NB4 (cell line): ENCODE data around the gene CNTN4.

ENCODE experiments used
- CTCF ChIP-seq: IDR thresholded peaks from one replicate; pipeline ENCODE4 v1.5.1; 2012; ENCODE audit warnings: low read depth, low read length
- MAX ChIP-seq: IDR thresholded peaks from 2 replicates; pipeline ENCODE4 v1.6.1; 2011; ENCODE audit warnings: low read depth, low read length
- POLR2A ChIP-seq: IDR thresholded peaks from 2 replicates; pipeline ENCODE4 v1.6.1; 2011; ENCODE audit warnings: mild to moderate bottlenecking; ENCODE audit not compliant: insufficient read length; ENCODE audit errors: extremely low read depth

- no peak for TF ChIP-seq CTCF
- TF ChIP-seq MAX, result no peak
- no peak for TF ChIP-seq POLR2A
Observed at GRCh38 chr3:2995195-2995594, 896.5 kb downstream of the CNTN4 start.
